DOHH2 (cell line): ENCODE data around the gene BLID.

ENCODE experiments used
- H3F3A ChIP-seq: fragments of 200-600 bp; sonication (generic), shearing (Covaris generic); 2 replicates; pipeline ENCODE4 v1.6.0; 2016; ENCODE audit warnings: antibody characterized with exemption, mild to moderate bottlenecking; ENCODE audit not compliant: control insufficient read depth, insufficient read depth
- H3K27ac ChIP-seq: fragments of 200-600 bp; sonication (generic); 2 replicates; pipeline ENCODE4 v1.5.1; 2014; ENCODE audit warnings: low read depth, mild to moderate bottlenecking, low read length, moderate library complexity
- H3K27me3 ChIP-seq: fragments of 200-600 bp; sonication (generic); 2 replicates; pipeline ENCODE4 v1.6.1; 2014; ENCODE audit warnings: mild to moderate bottlenecking, low read length, mixed read lengths; ENCODE audit not compliant: control insufficient read depth
- H3K36me3 ChIP-seq: fragments of 200-600 bp; sonication (generic); 2 replicates; pipeline ENCODE4 v1.6.1; 2014; ENCODE audit warnings: mild to moderate bottlenecking, low read length, moderate library complexity, mixed read lengths; ENCODE audit not compliant: control insufficient read depth
- H3K4me1 ChIP-seq: fragments of 200-600 bp; sonication (generic); 2 replicates; pipeline ENCODE4 v1.6.1; 2014; ENCODE audit warnings: mild to moderate bottlenecking, low read length, mixed read lengths; ENCODE audit not compliant: control insufficient read depth
- H3K4me2 ChIP-seq: fragments of 200-600 bp; sonication (generic); 2 replicates; pipeline ENCODE4 v1.6.0; 2014; ENCODE audit warnings: mild to moderate bottlenecking, low read length, moderate library complexity
- H3K4me3 ChIP-seq: fragments of 200-600 bp; sonication (generic); 2 replicates; pipeline ENCODE4 v1.5.1; 2014; ENCODE audit warnings: mild to moderate bottlenecking, low read length, mixed read lengths
- H3K79me2 ChIP-seq: fragments of 200-600 bp; sonication (generic); 2 replicates; pipeline ENCODE4 v1.6.1; 2014; ENCODE audit warnings: mild to moderate bottlenecking, low read length, mixed read lengths; ENCODE audit not compliant: control insufficient read depth
- H3K9me2 ChIP-seq: fragments of 200-600 bp; sonication (generic); replicated peaks from 2 replicates; pipeline ENCODE4 v1.6.1; 2014; ENCODE audit warnings: mild to moderate bottlenecking, low read length, mixed read lengths; ENCODE audit not compliant: control insufficient read depth
- H3K9me3 ChIP-seq: fragments of 200-600 bp; sonication (generic); 2 replicates; pipeline ENCODE4 v1.6.1; 2014; ENCODE audit warnings: antibody characterized with exemption, low read length, mixed read lengths; ENCODE audit not compliant: control insufficient read depth, insufficient read depth
- H4K20me1 ChIP-seq: fragments of 200-600 bp; sonication (generic); 2 replicates; pipeline ENCODE4 v1.6.0; 2014; ENCODE audit warnings: low read depth, mild to moderate bottlenecking, antibody characterized with exemption, low read length, moderate library complexity; ENCODE audit not compliant: control insufficient read depth, insufficient read depth
- CTCF ChIP-seq: fragments of 200-600 bp; sonication (generic); IDR thresholded peaks from one replicate; pipeline ENCODE4 v1.5.1; 2014; ENCODE audit warnings: antibody characterized with exemption, mild to moderate bottlenecking, low read depth, low read length; ENCODE audit not compliant: poor library complexity, severe bottlenecking
- EZH2phosphoT487 ChIP-seq: fragments of 200-600 bp; sonication (generic); IDR thresholded peaks from 2 replicates; pipeline ENCODE4 v1.6.1; 2017; ENCODE audit warnings: borderline replicate concordance, mild to moderate bottlenecking, antibody characterized with exemption, low read length, moderate library complexity, mixed read lengths

BLID gene

GRCh38 chr11:122137078-122137793, 21.2 kb upstream of the BLID start:
- no peak overlapping the region for H3K4me2 ChIP-seq
- H3K9me2 ChIP-seq = no peaks in the 10 kb centered on the region
- TF ChIP-seq CTCF = no peak
- no peak for TF ChIP-seq EZH2phosphoT487
- no peak overlapping the region for H3K27ac ChIP-seq
- no peaks in the 10 kb centered on the region for H3K9me3 ChIP-seq
- H3K4me1 ChIP-seq = no peaks in the 10 kb centered on the region
- no peaks in the 10 kb centered on the region for H3F3A ChIP-seq
- H4K20me1 ChIP-seq = no peaks in the 10 kb centered on the region
- no peaks in the 10 kb centered on the region for H3K36me3 ChIP-seq
- H3K79me2 ChIP-seq = no peaks in the 10 kb centered on the region
- H3K27me3 ChIP-seq = no peaks in the 10 kb centered on the region
- no peak overlapping the region for H3K4me3 ChIP-seq

- TF ChIP-seq EZH2phosphoT487 (no peak), CTCF (no peak)
- Histone ChIP-seq H3K36me3 (no peaks in the 10 kb centered on the region), H3K27me3 (no peaks in the 10 kb centered on the region), H3K79me2 (no peaks in the 10 kb centered on the region), H3K4me1 (no peaks in the 10 kb centered on the region), H3K27ac (no peak overlapping the region), H3K9me2 (no peaks in the 10 kb centered on the region), H3K9me3 (no peaks in the 10 kb centered on the region), H3F3A (no peaks in the 10 kb centered on the region), H3K4me2 (no peak overlapping the region), H3K4me3 (no peak overlapping the region), H4K20me1 (no peaks in the 10 kb centered on the region)
Observed at GRCh38 chr11:122131126-122131525, 15.1 kb upstream of the BLID start.

GRCh38 chr11:122128146-122128545, 12.1 kb upstream of the BLID start:
- no peak overlapping the region for H3K27ac ChIP-seq
- no peaks in the 10 kb centered on the region for H3F3A ChIP-seq
- no peak overlapping the region for H3K4me2 ChIP-seq
- no peak for TF ChIP-seq CTCF
- no peak for TF ChIP-seq EZH2phosphoT487
- no peaks in the 10 kb centered on the region for H3K79me2 ChIP-seq
- no peak overlapping the region for H3K4me3 ChIP-seq
- H3K4me1 ChIP-seq = no peaks in the 10 kb centered on the region
- H3K9me2 ChIP-seq = no peaks in the 10 kb centered on the region
- H3K9me3 ChIP-seq = no peaks in the 10 kb centered on the region
- H3K27me3 ChIP-seq = no peaks in the 10 kb centered on the region
- H3K36me3 ChIP-seq = no peaks in the 10 kb centered on the region
- no peaks in the 10 kb centered on the region for H4K20me1 ChIP-seq
